ENCODE results near the gene TP53I11. TPM values are rescaled to one million over a fixed set of nuclear protein-coding genes. Genes with fewer than 3 reads are reported as not detected.

TP53I11 gene
- total RNA-seq, 1 experiment from 2014 or later: 46.9 TPM

DNA sequence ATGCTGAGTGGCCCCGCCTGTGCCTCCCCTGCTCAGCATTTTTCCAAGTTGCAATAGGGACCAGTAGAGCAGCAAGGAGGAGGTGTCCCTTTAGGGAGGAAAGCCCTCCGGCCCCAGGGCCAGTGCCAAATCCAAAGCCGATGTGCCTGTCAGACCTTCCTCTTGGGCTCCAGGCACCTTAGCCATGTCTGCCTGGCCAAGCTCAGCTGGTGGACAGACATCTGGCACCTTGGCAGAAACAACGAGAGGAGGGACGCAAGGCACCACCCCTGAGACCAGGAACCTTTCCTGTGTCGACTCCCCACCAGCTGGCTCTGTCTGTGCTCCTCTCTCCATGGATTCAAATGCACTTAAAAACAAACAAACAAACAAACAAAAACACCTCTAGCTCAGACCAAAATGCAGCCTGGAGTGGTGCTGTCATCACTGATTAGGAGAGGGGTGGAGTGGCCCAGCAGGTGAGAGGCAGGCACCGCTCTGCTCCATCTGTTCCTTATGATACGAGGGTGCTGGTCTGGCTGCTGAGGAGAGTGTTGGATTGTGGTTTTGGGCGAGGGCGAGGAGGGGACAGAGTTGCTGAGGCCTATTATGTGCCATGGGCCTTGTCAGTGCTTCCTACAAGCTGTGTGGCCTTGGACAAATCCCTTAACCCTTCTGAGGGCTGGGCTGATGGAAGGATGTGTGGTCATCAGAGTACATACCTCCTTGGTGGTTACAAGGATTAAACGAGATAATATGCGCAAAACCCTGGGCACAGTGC is 46.2 kb downstream of the TP53I11 start:
- intact Hi-C loops (cut with micrococcal nuclease): no loop called here
- no TSS peak for BruUV-seq (replicated peaks)
- Histone ChIP-seq H3K9ac (ENCODE audit: low read length) (no peak overlapping the region), H3K9me2 (ENCODE audit: insufficient read depth) (no peaks in the 10 kb centered on the region), H3K27me3 (ENCODE audit: insufficient read depth, low read length) (no peaks in the 10 kb centered on the region), H3K36me3 (ENCODE audit: control insufficient read depth in 1 of 2, insufficient read depth in 2 of 2, low read length in 2 of 2) (no peaks in the 10 kb centered on the region), H3K4me3 (replicated peaks in 1 of 2; ENCODE audit: low read depth in 1 of 2, low read length in 2 of 2) (no peak overlapping the region), H3K27ac (ENCODE audit: low read depth, low read length) (no peak overlapping the region), H3K9me3 (ENCODE audit: control insufficient read depth in 1 of 2, insufficient read depth in 1 of 2, low read depth in 1 of 2, low read length in 2 of 2) (no peaks in the 10 kb centered on the region), H4K20me1 (ENCODE audit: insufficient read depth) (no peaks in the 10 kb centered on the region), H2AFZ (ENCODE audit: low read depth, low read length, poor library complexity, severe bottlenecking) (no peak overlapping the region), H3K4me2 (ENCODE audit: low read length) (no peak overlapping the region), H3K79me2 (ENCODE audit: insufficient read depth, low read length) (no peaks in the 10 kb centered on the region), H3K4me1 (ENCODE audit: control insufficient read depth in 1 of 2, insufficient read depth in 2 of 2, low read length in 2 of 2) (no peaks in the 10 kb centered on the region)
- TF ChIP-seq YY1 (IDR thresholded peaks at IDR 0.05; ENCODE audit: extremely low read depth, insufficient replicate concordance, low read depth, low read length) (no peak), ZFX (IDR thresholded peaks at IDR 0.05) (no peak)
- ATAC-seq: no peak
- ChIA-PET CTCF (no interaction called here), POLR2A (no interaction called here), RAD21 (ENCODE audit: low non-redundant PET in 1 of 2, low total read pairs in 2 of 2, uncharacterized antibody in 2 of 2, unreplicated experiment in 2 of 2) (no interaction called here)
- no peak for DNase-seq (ENCODE audit: low read depth, low spot score)

DNA sequence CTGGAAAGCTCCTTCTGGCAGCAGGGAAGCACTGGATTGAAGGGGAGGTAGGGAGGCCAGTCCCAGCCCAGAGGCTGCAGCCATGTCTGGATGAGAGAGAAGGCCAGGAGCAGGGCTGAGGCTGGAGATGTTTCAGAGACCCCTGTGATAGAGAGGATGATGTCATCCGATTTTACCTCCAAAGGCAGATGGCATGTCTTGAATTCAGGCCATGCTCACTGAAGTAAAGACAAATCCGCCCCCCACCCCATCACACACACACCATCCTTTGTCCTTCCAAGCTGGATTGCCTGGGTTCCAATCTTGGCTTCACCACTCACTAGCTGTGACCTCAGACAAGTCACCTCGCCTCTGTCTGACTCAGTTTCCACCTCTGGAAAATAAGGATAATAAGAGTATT is 47.2 kb downstream of the TP53I11 start:
- no peaks in the 10 kb centered on the region for H3K36me3 ChIP-seq (ENCODE audit: control insufficient read depth in 1 of 2, insufficient read depth in 2 of 2, low read length in 2 of 2)
- no peak overlapping the region for H2AFZ ChIP-seq (ENCODE audit: low read depth, low read length, poor library complexity, severe bottlenecking)
- intact Hi-C loops (cut with micrococcal nuclease): no loop called here
- H3K4me3 ChIP-seq (replicated peaks in 1 of 2; ENCODE audit: low read depth in 1 of 2, low read length in 2 of 2): no peak overlapping the region
- TF ChIP-seq, protein P1, sequence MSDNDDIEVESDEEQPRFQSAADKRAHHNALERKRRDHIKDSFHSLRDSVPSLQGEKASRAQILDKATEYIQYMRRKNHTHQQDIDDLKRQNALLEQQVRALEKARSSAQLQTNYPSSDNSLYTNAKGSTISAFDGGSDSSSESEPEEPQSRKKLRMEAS (IDR thresholded peaks at IDR 0.05): no peak
- H3K9me3 ChIP-seq (ENCODE audit: control insufficient read depth in 1 of 2, insufficient read depth in 1 of 2, low read depth in 1 of 2, low read length in 2 of 2): no peaks in the 10 kb centered on the region
- H3K9me2 ChIP-seq (ENCODE audit: insufficient read depth): no peaks in the 10 kb centered on the region
- ChIA-PET RAD21 (ENCODE audit: low non-redundant PET in 1 of 2, low total read pairs in 2 of 2, uncharacterized antibody in 2 of 2, unreplicated experiment in 2 of 2) (no interaction called here), POLR2A (no interaction called here), CTCF (no interaction called here)
- BruUV-seq (replicated peaks): no TSS peak
- no peak for DNase-seq (ENCODE audit: low read depth, low spot score)
- H3K79me2 ChIP-seq (ENCODE audit: insufficient read depth, low read length): no peaks in the 10 kb centered on the region
- no peak for ATAC-seq
- no peak overlapping the region for H3K4me2 ChIP-seq (ENCODE audit: low read length)
- H3K9ac ChIP-seq (ENCODE audit: low read length): no peak overlapping the region
- no peaks in the 10 kb centered on the region for H4K20me1 ChIP-seq (ENCODE audit: insufficient read depth)
- H3K4me1 ChIP-seq (ENCODE audit: control insufficient read depth in 1 of 2, insufficient read depth in 2 of 2, low read length in 2 of 2): no peaks in the 10 kb centered on the region
- H3K27me3 ChIP-seq (ENCODE audit: insufficient read depth, low read length): no peaks in the 10 kb centered on the region
- H3K27ac ChIP-seq (ENCODE audit: low read depth, low read length): no peak overlapping the region

Data from HCT116 (cell line).